PC-9 (cell line): ENCODE measurements around the gene TRAPPC6A.

ENCODE experiments used
- CTCF ChIP-seq: fragments of 200-600 bp; sonication (generic); conservative IDR thresholded peaks from 2 replicates; pipeline ENCODE4 v1.6.1; 2017; ENCODE audit warnings: mixed run types, antibody characterized with exemption, mild to moderate bottlenecking, moderate library complexity
- EZH2 ChIP-seq: fragments of 200-600 bp; sonication (generic); IDR thresholded peaks from 2 replicates; pipeline ENCODE4 v1.8.0; 2017; ENCODE audit warnings: antibody characterized with exemption, low read depth

GRCh38 chr19:45115809-45116615 is 62.0 kb downstream of the TRAPPC6A start:
- TF ChIP-seq CTCF (no peak), EZH2 (no peak)
